HG03439 (cell line): ENCODE measurements around the gene AOPEP.

Source experiments
- ATAC-seq: cut with Tn5 transposase; IDR thresholded peaks from one replicate; pipeline ENCODE4 v1.9.1; 2021; ENCODE audit warnings: mild to moderate bottlenecking, moderate library complexity; ENCODE audit not compliant: unreplicated experiment

AOPEP gene

GRCh38 chr9:95127249-95128176 lies 401.0 kb downstream of the AOPEP start:
- no peak for ATAC-seq

GRCh38 chr9:95128177-95128524 lies 401.7 kb downstream of the AOPEP start:
- no peak for ATAC-seq

GRCh38 chr9:95129476-95130291 lies 403.2 kb downstream of the AOPEP start:
- no peak for ATAC-seq

GRCh38 chr9:95130484-95130883 lies 404.0 kb downstream of the AOPEP start:
- ATAC-seq, result no peak

GRCh38 chr9:95131023-95131943 lies 404.8 kb downstream of the AOPEP start:
- no peak for ATAC-seq

- ATAC-seq, result no peak
These were observed 406.1 kb downstream of the AOPEP start for GRCh38 chr9:95132366-95133324.

- no peak for ATAC-seq
These were observed 406.8 kb downstream of the AOPEP start for GRCh38 chr9:95133325-95133705.

- no peak for ATAC-seq
These were observed 408.0 kb downstream of the AOPEP start for GRCh38 chr9:95134457-95134881.

GRCh38 chr9:95135756-95136155 lies 409.3 kb downstream of the AOPEP start:
- no peak for ATAC-seq
